Activated naive CD4-positive, alpha-beta T cell treated with anti-CD3 and anti-CD28 coated beads, Interleukin-2, amount 10 ng/mL, durations not matched to agents 5 hours and 36 hours (primary cell): ENCODE results near the gene COMT. TPM values are rescaled to one million over a fixed set of nuclear protein-coding genes. Genes with fewer than 3 reads are reported as not detected.

ENCODE experiments used
- microRNA-seq: library from miRNA; unstranded; fragments of <30 nt; microRNA quantifications from one replicate; pipeline ENCODE4 v1.2.0, GENCODE V29; 2022; ENCODE audit warnings: borderline microRNAs expressed, borderline replicate concordance
- total RNA-seq, 2 experiments: library from RNA; stranded (reverse); gene quantifications; one replicate each; pipeline ENCODE4 v1.2.3, GENCODE V29; 2021

The COMT gene
- 10 to 100 TPM; 64.4 to 66.3 TPM for total RNA-seq

GRCh38 chr22:19941365-19942082 is at the start of gene COMT, which contains the start of gene TXNRD2:
COMT (plus strand) TSS chr22:19941772; CDS start chr22:19962527, 20,755 bp downstream.
TXNRD2 (minus strand) TSS chr22:19941818; CDS start chr22:19941803, 15 bp downstream.

DNA sequence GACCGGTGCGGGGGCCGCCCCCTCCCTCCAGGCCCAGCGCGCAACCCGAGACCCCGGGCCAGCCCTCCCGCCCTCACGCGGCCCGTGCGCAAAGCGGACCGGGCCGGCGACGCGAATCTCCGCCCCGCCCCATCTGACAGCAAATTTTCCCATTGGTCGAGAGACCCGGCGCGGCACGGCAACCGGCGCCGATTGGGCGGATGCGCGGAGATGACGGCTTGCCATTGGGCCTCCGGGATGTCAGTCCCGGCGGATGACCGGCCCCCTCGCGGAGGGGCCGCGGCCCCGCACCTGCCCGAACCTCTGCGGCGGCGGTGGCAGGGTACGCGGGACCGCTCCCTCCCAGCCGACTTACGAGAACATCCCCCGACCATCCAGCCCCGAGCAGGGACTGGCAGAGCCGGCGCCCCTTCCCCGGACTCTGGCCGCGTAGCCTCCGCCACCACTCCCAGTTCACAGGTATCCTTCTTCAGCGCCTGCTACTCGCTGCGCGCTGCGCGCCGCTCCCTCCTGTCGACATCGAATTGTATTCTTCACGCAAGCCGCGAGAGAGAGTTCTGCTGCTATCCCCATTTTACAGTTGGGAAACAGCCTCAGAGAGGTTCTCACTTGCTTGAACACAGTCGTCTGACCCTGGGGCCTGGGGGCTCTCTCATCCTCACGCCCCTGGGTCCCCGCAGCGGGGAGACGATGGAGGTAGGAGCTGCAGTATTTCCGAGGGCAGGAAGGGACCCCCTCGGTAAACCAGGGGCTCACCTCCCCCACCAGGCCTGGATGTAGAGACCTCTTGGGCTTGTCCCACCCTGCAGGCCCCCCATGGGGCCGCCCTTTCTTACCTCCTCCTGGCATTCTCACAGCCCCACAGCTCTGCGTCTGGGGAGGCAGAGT is 75.4 kb downstream of the COMT start, which contains the start of gene ARVCF:
Gene ARVCF (minus strand): TSS at position 90 of the 888 bp plus-strand sequence. CDS start 26,029 bp downstream, outside the sequence.

Small RNA genes lying within 50 kb of the gene (microRNA-seq; reads per million reads assigned to microRNA genes)
- gene MIR4761 = not detected

Other genes with a start within 250 kb of the COMT start
- under 1 TPM in 1 of 2 experiments, not detected in 1; 0.29 TPM for gene SEPTIN5, start 227.3 kb upstream of the COMT start, total RNA-seq
- not detected for gene GP1BB, start 218.2 kb upstream of the COMT start, total RNA-seq
- gene TBX1, start 181.0 kb upstream of the COMT start, total RNA-seq = not detected
- gene GNB1L, start 86.9 kb upstream of the COMT start, total RNA-seq = 1 to 10 TPM; 6.5 to 7.1 TPM
- 10 to 100 TPM; 21.3 to 22.0 TPM for gene RTL10, start 86.9 kb upstream of the COMT start, total RNA-seq
- gene TXNRD2, start within 50 bp of the COMT start, total RNA-seq = 10 to 100 TPM; 16.7 to 17.0 TPM
- 1 to 10 TPM; 1.3 to 1.8 TPM for gene ARVCF, start 75.1 kb downstream of the COMT start, total RNA-seq
- gene TANGO2, start 79.3 kb downstream of the COMT start, total RNA-seq = 10 to 100 TPM; 29.1 to 31.9 TPM
- gene DGCR8, start 138.5 kb downstream of the COMT start, total RNA-seq = 10 to 100 TPM; 43.5 to 47.7 TPM
- 100 to 1,000 TPM; 148 to 159 TPM for gene RANBP1, start 174.3 kb downstream of the COMT start, total RNA-seq
- 10 to 100 TPM; 81.2 to 88.8 TPM for gene TRMT2A, start 175.5 kb downstream of the COMT start, total RNA-seq
- 10 to 100 TPM; 63.6 to 68.4 TPM for gene ZDHHC8, start 190.0 kb downstream of the COMT start, total RNA-seq
- under 1 TPM in 1 of 2 experiments, not detected in 1; 0.14 TPM for gene CCDC188, start 209.3 kb downstream of the COMT start, total RNA-seq